Measurements from ENCODE around the gene CSNK1A1L.

DNA sequence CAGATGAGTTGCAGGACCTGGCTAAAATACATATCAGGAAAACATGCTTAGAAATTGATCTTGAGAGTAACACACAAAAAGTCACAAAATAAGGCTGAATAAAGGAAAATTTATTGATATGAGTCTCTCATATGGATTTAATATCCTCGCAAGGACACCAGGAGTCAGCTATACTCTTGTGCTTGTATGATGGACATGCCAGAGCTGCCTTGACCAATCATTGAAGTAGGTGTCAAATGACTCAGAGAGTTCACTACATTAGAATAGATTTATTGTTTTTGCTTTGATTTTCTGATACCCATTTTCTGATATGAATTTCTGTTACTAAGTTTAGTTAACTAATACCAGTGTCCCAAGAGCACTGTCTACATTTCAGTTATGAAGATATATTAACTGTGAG is 37.4 kb upstream of the CSNK1A1L start:
- TF ChIP-seq, protein P1, sequence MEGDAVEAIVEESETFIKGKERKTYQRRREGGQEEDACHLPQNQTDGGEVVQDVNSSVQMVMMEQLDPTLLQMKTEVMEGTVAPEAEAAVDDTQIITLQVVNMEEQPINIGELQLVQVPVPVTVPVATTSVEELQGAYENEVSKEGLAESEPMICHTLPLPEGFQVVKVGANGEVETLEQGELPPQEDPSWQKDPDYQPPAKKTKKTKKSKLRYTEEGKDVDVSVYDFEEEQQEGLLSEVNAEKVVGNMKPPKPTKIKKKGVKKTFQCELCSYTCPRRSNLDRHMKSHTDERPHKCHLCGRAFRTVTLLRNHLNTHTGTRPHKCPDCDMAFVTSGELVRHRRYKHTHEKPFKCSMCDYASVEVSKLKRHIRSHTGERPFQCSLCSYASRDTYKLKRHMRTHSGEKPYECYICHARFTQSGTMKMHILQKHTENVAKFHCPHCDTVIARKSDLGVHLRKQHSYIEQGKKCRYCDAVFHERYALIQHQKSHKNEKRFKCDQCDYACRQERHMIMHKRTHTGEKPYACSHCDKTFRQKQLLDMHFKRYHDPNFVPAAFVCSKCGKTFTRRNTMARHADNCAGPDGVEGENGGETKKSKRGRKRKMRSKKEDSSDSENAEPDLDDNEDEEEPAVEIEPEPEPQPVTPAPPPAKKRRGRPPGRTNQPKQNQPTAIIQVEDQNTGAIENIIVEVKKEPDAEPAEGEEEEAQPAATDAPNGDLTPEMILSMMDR (IDR thresholded peaks at IDR 0.05 in 2 of 3, conservative IDR thresholded peaks at IDR 0.05 in 1 of 3; ENCODE audit: borderline replicate concordance in 1 of 3, insufficient read depth in 1 of 3, low read depth in 2 of 3, low read length in 2 of 3), result no peak
- TF ChIP-seq FOSL1 (IDR thresholded peaks at IDR 0.05; ENCODE audit: low read depth) (no peak), EZH2 (IDR thresholded peaks at IDR 0.05) (no peak), TCF7L2 (IDR thresholded peaks at IDR 0.05; ENCODE audit: borderline replicate concordance, extremely low read depth, insufficient read depth, insufficient read length) (no peak), POLR2A (IDR thresholded peaks at IDR 0.05; ENCODE audit: borderline replicate concordance, extremely low read depth, insufficient read depth, insufficient read length) (no peak), YY1 (IDR thresholded peaks at IDR 0.05; ENCODE audit: extremely low read depth, insufficient replicate concordance, low read depth, low read length) (no peak), ZNF274 (IDR thresholded peaks at IDR 0.05; ENCODE audit: low read depth, low read length) (no peak), POLR2AphosphoS5 (IDR thresholded peaks at IDR 0.05; ENCODE audit: low read depth, low read length) (no peak), SIN3A (IDR thresholded peaks at IDR 0.05; ENCODE audit: low read depth) (no peak)
- TF ChIP-seq, protein P2, sequence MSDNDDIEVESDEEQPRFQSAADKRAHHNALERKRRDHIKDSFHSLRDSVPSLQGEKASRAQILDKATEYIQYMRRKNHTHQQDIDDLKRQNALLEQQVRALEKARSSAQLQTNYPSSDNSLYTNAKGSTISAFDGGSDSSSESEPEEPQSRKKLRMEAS (IDR thresholded peaks at IDR 0.05), result no peak
- TF ChIP-seq, protein P3, sequence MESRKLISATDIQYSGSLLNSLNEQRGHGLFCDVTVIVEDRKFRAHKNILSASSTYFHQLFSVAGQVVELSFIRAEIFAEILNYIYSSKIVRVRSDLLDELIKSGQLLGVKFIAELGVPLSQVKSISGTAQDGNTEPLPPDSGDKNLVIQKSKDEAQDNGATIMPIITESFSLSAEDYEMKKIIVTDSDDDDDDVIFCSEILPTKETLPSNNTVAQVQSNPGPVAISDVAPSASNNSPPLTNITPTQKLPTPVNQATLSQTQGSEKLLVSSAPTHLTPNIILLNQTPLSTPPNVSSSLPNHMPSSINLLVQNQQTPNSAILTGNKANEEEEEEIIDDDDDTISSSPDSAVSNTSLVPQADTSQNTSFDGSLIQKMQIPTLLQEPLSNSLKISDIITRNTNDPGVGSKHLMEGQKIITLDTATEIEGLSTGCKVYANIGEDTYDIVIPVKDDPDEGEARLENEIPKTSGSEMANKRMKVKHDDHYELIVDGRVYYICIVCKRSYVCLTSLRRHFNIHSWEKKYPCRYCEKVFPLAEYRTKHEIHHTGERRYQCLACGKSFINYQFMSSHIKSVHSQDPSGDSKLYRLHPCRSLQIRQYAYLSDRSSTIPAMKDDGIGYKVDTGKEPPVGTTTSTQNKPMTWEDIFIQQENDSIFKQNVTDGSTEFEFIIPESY (IDR thresholded peaks at IDR 0.05; ENCODE audit: extremely low read depth, insufficient replicate concordance, low read length), result no peak
- TF ChIP-seq, protein P4, sequence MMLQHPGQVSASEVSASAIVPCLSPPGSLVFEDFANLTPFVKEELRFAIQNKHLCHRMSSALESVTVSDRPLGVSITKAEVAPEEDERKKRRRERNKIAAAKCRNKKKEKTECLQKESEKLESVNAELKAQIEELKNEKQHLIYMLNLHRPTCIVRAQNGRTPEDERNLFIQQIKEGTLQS (IDR thresholded peaks at IDR 0.05), result no peak
